Measurements from ENCODE around the gene BHMT.
"Not testable (repeated sequence)": the region's sequence is repeated elsewhere in the genome, so short reads cannot be mapped to it uniquely, and the experiment has no call there.

The BHMT gene

DNA sequence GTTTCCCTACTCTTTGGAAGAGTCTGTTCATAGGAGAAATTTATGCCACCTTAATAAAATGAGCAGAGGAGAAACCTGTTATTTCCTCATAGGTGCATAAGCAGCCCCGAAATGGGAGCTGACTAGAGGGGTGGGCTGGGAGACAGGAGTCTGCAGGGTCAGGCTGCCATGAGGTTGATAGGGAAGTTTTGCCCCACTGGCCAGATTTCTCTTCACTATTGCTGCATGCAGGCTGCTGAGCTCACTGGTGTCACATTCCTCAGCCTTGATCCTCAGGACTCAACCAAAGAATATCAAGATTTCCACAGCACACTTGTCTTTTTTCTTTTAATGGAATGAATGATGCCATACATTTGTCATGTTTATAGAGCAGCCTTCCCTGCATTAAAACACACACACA is 60.7 kb downstream of the BHMT start:
- DNase-seq (ENCODE audit: low read depth, low spot score): no peak

DNA sequence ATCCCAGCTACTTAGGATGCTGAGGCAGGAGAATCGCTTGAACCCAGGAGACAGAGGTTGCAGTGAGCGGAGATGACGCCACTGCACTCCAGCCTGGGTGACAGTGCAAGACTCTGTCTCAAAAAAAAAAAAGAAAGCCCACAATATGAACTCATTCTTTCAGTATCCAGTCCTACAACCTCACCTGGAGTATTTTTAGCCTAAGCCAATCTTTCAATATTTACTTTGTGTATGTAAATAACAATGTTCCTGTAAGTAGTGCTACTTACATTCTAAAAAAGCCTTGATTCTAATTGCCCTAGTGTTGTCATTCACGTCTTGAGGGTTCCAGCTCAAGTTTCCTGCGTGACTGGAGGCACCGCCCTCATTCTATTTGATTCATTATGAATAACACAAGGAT is 62.0 kb downstream of the BHMT start:
- DNase-seq (ENCODE audit: low read depth, low spot score): no peak

DNA sequence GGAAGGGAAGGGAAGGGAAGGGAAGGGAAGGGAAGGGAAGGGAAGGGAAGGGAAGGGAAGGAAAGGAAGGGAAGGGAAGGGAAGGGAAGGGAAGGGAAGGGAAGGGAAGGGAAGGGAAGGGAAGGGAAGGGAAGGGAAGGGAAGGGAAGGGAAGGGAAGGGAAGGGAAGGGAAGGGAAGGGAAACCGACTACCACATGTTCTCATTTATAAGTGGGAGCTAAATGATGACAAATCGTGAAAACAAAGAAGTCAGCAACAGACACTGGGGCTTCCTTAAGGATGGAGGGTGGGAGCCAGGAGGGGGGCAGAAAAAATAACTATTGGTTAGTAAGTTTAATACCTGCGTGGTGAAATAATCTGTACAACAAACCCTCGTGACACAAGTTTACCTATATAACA is 68.8 kb downstream of the BHMT start:
- not testable (repeated sequence) for DNase-seq (ENCODE audit: low read depth, low spot score)

DNA sequence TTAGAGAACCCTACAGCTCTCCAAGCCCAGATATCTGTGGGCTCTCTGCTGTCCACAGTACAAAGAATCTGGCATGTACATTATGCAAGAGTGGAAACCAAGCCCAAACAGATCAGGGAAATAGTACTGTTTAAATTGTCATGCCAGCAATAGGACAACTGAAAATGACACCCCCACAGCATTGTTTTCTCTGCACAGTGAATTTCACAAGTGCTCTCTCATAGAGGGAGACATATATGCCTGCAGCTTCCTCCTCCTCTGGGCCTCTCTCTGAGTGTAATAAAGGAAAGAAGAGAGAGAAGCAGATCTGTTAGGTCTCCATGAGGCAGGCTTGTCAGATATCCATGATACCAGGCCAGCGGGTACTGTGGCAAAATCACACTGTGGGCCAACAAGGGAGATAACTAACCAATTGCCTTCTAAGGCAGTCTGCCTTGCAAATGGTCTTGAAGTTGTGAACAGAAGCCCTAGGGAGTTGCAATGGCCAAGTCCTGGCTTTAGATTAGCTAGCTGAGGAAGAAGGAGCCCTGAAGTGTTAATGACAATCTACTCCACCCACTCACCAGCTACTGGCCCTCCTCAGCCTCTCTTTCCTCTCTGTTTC is 69.9 kb downstream of the BHMT start:
- DNase-seq (ENCODE audit: low read depth, low spot score): no peak
